Bronchial epithelial cell (primary cell): ENCODE measurements around the gene PEX14. TPM values are rescaled to one million over a fixed set of nuclear protein-coding genes. Genes with fewer than 3 reads are reported as not detected.

Experiments
- DNase-seq: peaks from one replicate; pipeline ENCODE4 v3.0.0-alpha.2; 2010; ENCODE audit warnings: low read depth
- FAIRE-seq: peaks from 2 replicates; lab custom pipeline; 2011; peaks lifted over from hg19 to GRCh38; lab: Jason Lieb, UNC
- H3K27me3 ChIP-seq: 2 replicates; pipeline ENCODE4 v1.5.1; 2011; ENCODE audit warnings: low read length; ENCODE audit not compliant: control insufficient read depth, insufficient read depth
- H3K36me3 ChIP-seq: 2 replicates; pipeline ENCODE4 v1.5.1; 2011; ENCODE audit warnings: low read length; ENCODE audit not compliant: control insufficient read depth, insufficient read depth
- H3K4me3 ChIP-seq: 2 replicates; pipeline ENCODE4 v1.5.1; 2011; ENCODE audit warnings: mild to moderate bottlenecking, low read depth, low read length, control low read depth
- CTCF ChIP-seq: IDR thresholded peaks from 2 replicates; pipeline ENCODE4 v1.5.1; 2011; ENCODE audit warnings: mild to moderate bottlenecking, moderate library complexity, low read length, control low read depth, inconsistent platforms; ENCODE audit not compliant: insufficient read depth, severe bottlenecking
- total RNA-seq: library from RNA; depleted of rRNA; stranded (reverse); fragments of >200 nt; gene quantifications from 2 replicates; pipeline ENCODE4 v1.2.1, GENCODE V29; 2014

PEX14 gene
- total RNA-seq, 1 donor from 2014 or later: 8.7 TPM

- peak; percentile 92 for FAIRE-seq
- no peak overlapping the region for H3K4me3 ChIP-seq
- peak; percentile 96 for DNase-seq
- TF ChIP-seq CTCF: no peak
- peaks cover 2% of the 10 kb centered on the region for H3K36me3 ChIP-seq
- H3K27me3 ChIP-seq: no peaks in the 10 kb centered on the region
Observed at GRCh38 chr1:10510520-10511493, 36.1 kb downstream of the PEX14 start.

- Histone ChIP-seq H3K27me3 (no peaks in the 10 kb centered on the region), H3K4me3 (no peak overlapping the region), H3K36me3 (peaks cover 2% of the 10 kb centered on the region)
- TF ChIP-seq CTCF: no peak
- DNase-seq (no peak), FAIRE-seq (no peak)
Observed at GRCh38 chr1:10511494-10511885, 36.7 kb downstream of the PEX14 start.

GRCh38 chr1:10513199-10513598 lies 38.4 kb downstream of the PEX14 start:
- FAIRE-seq (no peak), DNase-seq (no peak)
- no peak for TF ChIP-seq CTCF

GRCh38 chr1:10514490-10515235 lies 39.9 kb downstream of the PEX14 start:
- H3K4me3 ChIP-seq: no peak overlapping the region
- no peak for FAIRE-seq
- TF ChIP-seq CTCF: peak; percentile 64
- no peaks in the 10 kb centered on the region for H3K27me3 ChIP-seq
- DNase-seq: peak; percentile 42
- no peaks in the 10 kb centered on the region for H3K36me3 ChIP-seq

More at GRCh38 chr1:10513199-10513598, 38.4 kb downstream of the PEX14 start:
- Histone ChIP-seq H3K36me3 (peaks cover 2% of the 10 kb centered on the region), H3K4me3 (no peak overlapping the region), H3K27me3 (no peaks in the 10 kb centered on the region)

- no peak for FAIRE-seq
- TF ChIP-seq CTCF: no peak
- H3K27me3 ChIP-seq: no peaks in the 10 kb centered on the region
- no peak overlapping the region for H3K4me3 ChIP-seq
- DNase-seq: peak; percentile 67
- no peaks in the 10 kb centered on the region for H3K36me3 ChIP-seq
Observed at GRCh38 chr1:10515301-10515975, 40.7 kb downstream of the PEX14 start.
